ENCODE data around the gene S1PR4. TPM values are rescaled to one million over a fixed set of nuclear protein-coding genes. Genes with fewer than 3 reads are reported as not detected.

S1PR4 gene
- total and polyA plus RNA-seq, 2 donors (not counting 1 experiment from before 2014, with no cell fraction given) = 84.2 to 129 TPM

GRCh38 chr19:3186891-3187661 is 8.5 kb downstream of the S1PR4 start:
- Histone ChIP-seq H4K20me1 (ENCODE audit: control insufficient read depth, insufficient read depth, low read length, poor library complexity, severe bottlenecking) (peaks cover 95% of the 10 kb centered on the region), H3K4me1 (ENCODE audit: control insufficient read depth in 2 of 2, insufficient read depth in 2 of 2, low read length in 2 of 2) (peaks cover 45 to 70% of the 10 kb centered on the region in 2 donors), H3K4me2 (replicated peaks; ENCODE audit: low read depth, low read length, poor library complexity, severe bottlenecking) (peak overlapping the region; percentile 100), H3K27ac (ENCODE audit: low read length in 2 of 2) (peak overlapping the region in 1 of 2 donors; percentile 77), H2AFZ (ENCODE audit: insufficient read depth, low read depth, low read length, poor library complexity, severe bottlenecking) (no peak overlapping the region), H3K36me3 (replicated peaks in 1 of 2; ENCODE audit: control extremely low read depth in 1 of 2, control insufficient read depth in 1 of 2, extremely low read depth in 1 of 2, insufficient read depth in 2 of 2, low read length in 1 of 2) (peaks cover 0 to 31% of the 10 kb centered on the region in 2 experiments), H3K9ac (ENCODE audit: low read length) (peak overlapping the region; percentile 88), H3K9me3 (ENCODE audit: control extremely low read depth in 1 of 3, control insufficient read depth in 2 of 3, insufficient read depth in 1 of 3, low read length in 2 of 3) (no peaks in the 10 kb centered on the region), H3K4me3 (ENCODE audit: control extremely low read depth in 1 of 5, extremely low read depth in 1 of 5, insufficient read depth in 1 of 5, low read depth in 2 of 5, low read length in 4 of 5) (peak overlapping the region in 4 of 5 experiments; percentile 61 to 88 (median 76)), H3K79me2 (ENCODE audit: control insufficient read depth, insufficient read depth, low read length) (peaks cover 95% of the 10 kb centered on the region), H3K27me3 (replicated peaks in 1 of 4; ENCODE audit: control extremely low read depth in 1 of 4, control insufficient read depth in 3 of 4, insufficient read depth in 4 of 4, low read length in 3 of 4) (no peaks in the 10 kb centered on the region)
- H3K4me1 Mint-ChIP-seq = peaks cover 66% of the 10 kb centered on the region
- peak overlapping the region; percentile 87 for H3K4me3 Mint-ChIP-seq
- ChIA-PET POLR2A (no interaction called here), CTCF (interaction anchor here (1.9 kb wide), 1 partner anchor 23 kb away, joined by 4 read pairs; no protein-coding TSS in a partner anchor)
- TF ChIP-seq, protein P1, sequence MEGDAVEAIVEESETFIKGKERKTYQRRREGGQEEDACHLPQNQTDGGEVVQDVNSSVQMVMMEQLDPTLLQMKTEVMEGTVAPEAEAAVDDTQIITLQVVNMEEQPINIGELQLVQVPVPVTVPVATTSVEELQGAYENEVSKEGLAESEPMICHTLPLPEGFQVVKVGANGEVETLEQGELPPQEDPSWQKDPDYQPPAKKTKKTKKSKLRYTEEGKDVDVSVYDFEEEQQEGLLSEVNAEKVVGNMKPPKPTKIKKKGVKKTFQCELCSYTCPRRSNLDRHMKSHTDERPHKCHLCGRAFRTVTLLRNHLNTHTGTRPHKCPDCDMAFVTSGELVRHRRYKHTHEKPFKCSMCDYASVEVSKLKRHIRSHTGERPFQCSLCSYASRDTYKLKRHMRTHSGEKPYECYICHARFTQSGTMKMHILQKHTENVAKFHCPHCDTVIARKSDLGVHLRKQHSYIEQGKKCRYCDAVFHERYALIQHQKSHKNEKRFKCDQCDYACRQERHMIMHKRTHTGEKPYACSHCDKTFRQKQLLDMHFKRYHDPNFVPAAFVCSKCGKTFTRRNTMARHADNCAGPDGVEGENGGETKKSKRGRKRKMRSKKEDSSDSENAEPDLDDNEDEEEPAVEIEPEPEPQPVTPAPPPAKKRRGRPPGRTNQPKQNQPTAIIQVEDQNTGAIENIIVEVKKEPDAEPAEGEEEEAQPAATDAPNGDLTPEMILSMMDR (IDR thresholded peaks at IDR 0.05) = no peak
- H3K27ac Mint-ChIP-seq = peak overlapping the region; percentile 72
- WGBS (ENCODE audit: insufficient coverage) = 85% methylated on average over 23 of the region's 23 CpGs
- intact Hi-C loops (cut with micrococcal nuclease) = loop anchor here (10.0 kb wide), 3 partner anchors 122 to 1942 kb away; partner anchors contain the start of genes ATP5F1D, FEM1A, MIDN and TLE5
- no peaks in the 10 kb centered on the region for H3K9me3 Mint-ChIP-seq (ENCODE audit: insufficient read depth)
- H3K27me3 Mint-ChIP-seq = no peaks in the 10 kb centered on the region
- ATAC-seq (ENCODE audit: low read depth) = no peak
- no peak for DNase-seq

Measured in B cell (primary cell).